Measurements from ENCODE around the gene ACAP2. TPM values are rescaled to one million over a fixed set of nuclear protein-coding genes. Genes with fewer than 3 reads are reported as not detected.

Gene ACAP2
- total RNA-seq, 4 donors from 2014 or later: 52.9 to 62.0 (median 56.2) TPM

DNA sequence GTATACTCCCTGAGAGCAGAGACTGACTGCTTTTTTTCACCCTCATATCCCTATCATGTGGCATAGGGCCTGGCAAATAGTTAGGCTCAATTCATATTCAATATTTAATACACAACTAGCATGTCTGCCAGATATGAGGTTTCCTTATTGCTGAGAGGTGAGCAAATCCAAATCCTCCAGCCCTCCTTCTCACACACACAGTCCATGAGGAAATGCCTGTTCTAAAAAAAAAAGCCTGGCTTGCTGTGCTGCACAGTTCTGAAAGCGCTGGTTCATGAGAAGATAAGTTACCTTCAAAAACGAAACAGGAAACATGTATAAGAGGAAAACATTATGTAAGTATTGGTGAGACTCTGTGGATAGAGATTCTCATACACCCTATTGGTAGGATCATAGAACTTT lies 15.5 kb upstream of the ACAP2 start:
- no peak for TF ChIP-seq POLR2A (IDR thresholded peaks at IDR 0.05)
- TF ChIP-seq, protein P1, sequence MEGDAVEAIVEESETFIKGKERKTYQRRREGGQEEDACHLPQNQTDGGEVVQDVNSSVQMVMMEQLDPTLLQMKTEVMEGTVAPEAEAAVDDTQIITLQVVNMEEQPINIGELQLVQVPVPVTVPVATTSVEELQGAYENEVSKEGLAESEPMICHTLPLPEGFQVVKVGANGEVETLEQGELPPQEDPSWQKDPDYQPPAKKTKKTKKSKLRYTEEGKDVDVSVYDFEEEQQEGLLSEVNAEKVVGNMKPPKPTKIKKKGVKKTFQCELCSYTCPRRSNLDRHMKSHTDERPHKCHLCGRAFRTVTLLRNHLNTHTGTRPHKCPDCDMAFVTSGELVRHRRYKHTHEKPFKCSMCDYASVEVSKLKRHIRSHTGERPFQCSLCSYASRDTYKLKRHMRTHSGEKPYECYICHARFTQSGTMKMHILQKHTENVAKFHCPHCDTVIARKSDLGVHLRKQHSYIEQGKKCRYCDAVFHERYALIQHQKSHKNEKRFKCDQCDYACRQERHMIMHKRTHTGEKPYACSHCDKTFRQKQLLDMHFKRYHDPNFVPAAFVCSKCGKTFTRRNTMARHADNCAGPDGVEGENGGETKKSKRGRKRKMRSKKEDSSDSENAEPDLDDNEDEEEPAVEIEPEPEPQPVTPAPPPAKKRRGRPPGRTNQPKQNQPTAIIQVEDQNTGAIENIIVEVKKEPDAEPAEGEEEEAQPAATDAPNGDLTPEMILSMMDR (IDR thresholded peaks at IDR 0.05): no peak
- intact Hi-C loops (cut with DNase I; ENCODE audit: low total_unique reads): no loop called here

DNA sequence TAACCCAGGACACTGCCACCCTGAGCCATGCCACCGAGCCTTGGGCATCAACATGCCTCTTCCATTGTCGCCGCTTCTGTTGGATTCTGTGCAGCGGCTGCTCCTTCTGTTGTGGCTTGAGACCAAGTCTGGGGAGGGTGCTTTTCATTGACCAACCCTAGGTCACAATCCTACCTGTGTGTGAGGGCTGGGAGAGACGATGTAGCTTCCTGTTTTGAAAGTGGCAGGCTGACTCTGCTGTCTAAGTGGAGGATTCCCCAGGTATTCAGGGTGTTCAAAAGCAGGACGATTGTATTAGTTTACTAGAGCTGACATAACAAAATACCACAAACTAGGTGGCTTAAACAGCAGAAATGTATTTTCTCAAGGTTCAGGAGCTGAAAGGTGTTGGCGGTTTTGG lies 13.0 kb upstream of the ACAP2 start:
- no peak for DNase-seq (ENCODE audit: low spot score in 2 of 2)
- H3K4me3 ChIP-seq (ENCODE audit: low read depth, poor library complexity, severe bottlenecking): no peak overlapping the region
- WGBS, 2 donors: 86 to 87% methylated on average over 6 to 7 of the region's 7 CpGs
- no peak for TF ChIP-seq POLR2A (IDR thresholded peaks at IDR 0.05)
- TF ChIP-seq, protein P1 (IDR thresholded peaks at IDR 0.05): no peak
- intact Hi-C loops (cut with DNase I; ENCODE audit: low total_unique reads): no loop called here

More for the DNA sequence above, 15.5 kb upstream of the ACAP2 start:
- no peak for DNase-seq (ENCODE audit: low spot score in 2 of 2)
- 29% methylated on average over 2 of the region's 2 CpGs for WGBS, 2 donors
- H3K4me3 ChIP-seq (ENCODE audit: low read depth, poor library complexity, severe bottlenecking): no peak overlapping the region

DNA sequence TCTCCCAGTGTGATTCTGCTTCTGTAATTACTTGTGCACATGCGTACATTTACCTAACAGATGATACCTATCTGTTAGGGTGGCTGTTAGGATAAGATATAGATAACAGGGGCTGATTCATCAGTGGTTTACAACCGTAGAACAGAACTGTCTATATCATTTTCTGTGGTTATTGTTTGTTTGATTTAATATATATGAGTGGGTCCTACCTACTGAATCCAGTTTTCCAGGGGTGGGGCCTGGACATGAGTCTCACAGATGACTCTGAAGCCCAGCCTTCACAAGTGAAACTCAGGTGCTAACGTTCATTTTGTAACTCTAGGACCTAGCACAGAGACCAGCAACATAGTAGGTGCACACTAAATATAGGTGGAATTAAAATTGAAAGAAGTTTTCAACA lies 10.4 kb upstream of the ACAP2 start:
- no peak for TF ChIP-seq POLR2A (IDR thresholded peaks at IDR 0.05)
- DNase-seq (ENCODE audit: low spot score in 2 of 2): no peak
- 78 to 88% methylated on average over 3 of the region's 3 CpGs for WGBS, 2 donors
- intact Hi-C loops (cut with DNase I; ENCODE audit: low total_unique reads): no loop called here
- H3K4me3 ChIP-seq (ENCODE audit: low read depth, poor library complexity, severe bottlenecking): no peak overlapping the region

DNA sequence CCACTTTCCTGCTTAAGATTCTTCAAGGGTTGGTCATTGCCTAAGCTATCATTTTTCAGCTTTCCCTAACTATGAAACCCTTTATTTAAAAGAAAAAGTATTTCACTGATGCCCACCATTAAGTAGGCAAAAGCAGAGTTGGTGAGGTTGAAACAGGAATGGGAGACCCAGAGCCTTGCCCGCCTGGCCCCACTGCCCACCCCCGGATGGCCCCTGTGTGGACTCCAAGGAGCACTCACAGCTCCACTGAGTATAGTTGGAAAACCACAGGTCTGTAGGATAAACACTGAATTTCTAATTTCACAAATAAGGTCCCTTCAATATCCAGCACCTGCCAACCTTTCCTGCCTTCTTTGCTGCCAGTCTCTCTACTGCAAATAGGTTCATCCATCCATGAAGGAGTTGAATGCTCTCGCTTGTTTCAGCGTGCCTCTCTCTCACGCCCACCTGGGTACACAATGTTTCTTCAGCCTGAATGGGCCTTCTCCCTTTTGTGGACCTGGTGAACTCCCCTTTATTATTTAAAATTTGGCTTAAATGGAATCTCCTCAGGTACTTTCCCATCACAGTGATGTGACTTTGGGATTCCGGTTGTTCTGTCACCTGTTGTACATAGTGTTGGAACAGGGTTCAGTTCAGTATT lies 8.7 kb upstream of the ACAP2 start:
- H3K4me3 ChIP-seq (ENCODE audit: low read depth, poor library complexity, severe bottlenecking): no peak overlapping the region
- TF ChIP-seq, protein P1 (IDR thresholded peaks at IDR 0.05): no peak
- no peak for TF ChIP-seq POLR2A (IDR thresholded peaks at IDR 0.05)
- DNase-seq (ENCODE audit: low spot score in 2 of 2): peak in 1 of 2 donors; percentile 39
- intact Hi-C loops (cut with DNase I; ENCODE audit: low total_unique reads): no loop called here
- WGBS, 2 donors: 89 to 92% methylated on average over 6 of the region's 6 CpGs

DNA sequence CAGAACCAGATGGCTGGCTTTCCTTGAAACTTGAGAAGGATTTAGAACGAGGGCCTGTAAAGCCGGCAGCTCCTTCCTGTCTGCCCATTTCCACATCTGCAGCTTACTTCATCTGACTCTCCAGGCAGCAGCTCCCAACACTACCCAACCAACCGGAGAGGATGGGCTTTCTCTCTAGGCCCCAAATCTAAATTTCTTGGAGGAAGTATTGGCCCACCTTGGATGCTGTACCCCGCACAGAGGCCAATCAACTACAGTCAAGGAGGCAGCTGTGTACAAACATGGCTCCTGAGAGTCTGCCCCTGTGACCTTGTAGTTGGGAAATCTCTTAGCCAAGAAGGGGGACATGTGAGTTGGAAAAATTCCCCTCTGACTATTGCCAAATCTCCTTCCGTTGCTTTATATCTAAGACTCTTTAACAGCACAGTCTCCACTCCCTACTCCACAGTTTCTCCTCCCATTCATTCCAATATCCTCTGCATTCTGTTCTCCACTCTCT lies 8.0 kb upstream of the ACAP2 start:
- no peak for TF ChIP-seq POLR2A (IDR thresholded peaks at IDR 0.05)
- TF ChIP-seq, protein P1 (IDR thresholded peaks at IDR 0.05): no peak
- DNase-seq (ENCODE audit: low spot score in 2 of 2): peak; percentile 56 to 82
- WGBS, 2 donors: 52 to 55% methylated on average over 5 of the region's 5 CpGs
- intact Hi-C loops (cut with DNase I; ENCODE audit: low total_unique reads): no loop called here
- H3K4me3 ChIP-seq (ENCODE audit: low read depth, poor library complexity, severe bottlenecking): no peak overlapping the region

GRCh38 chr3:195448205-195448875 lies 5.5 kb upstream of the ACAP2 start:
- intact Hi-C loops (cut with DNase I; ENCODE audit: low total_unique reads): no loop called here
- TF ChIP-seq POLR2A (IDR thresholded peaks at IDR 0.05): no peak
- TF ChIP-seq, protein P1 (IDR thresholded peaks at IDR 0.05): no peak
- 86 to 94% methylated on average over 12 of the region's 12 CpGs for WGBS, 2 donors
- no peak overlapping the region for H3K4me3 ChIP-seq (ENCODE audit: low read depth, poor library complexity, severe bottlenecking)
- no peak for DNase-seq (ENCODE audit: low spot score in 2 of 2)
